LNCAP (cell line): ENCODE measurements around the gene NUDCD3.

Experiments used
- CTCF ChIP-seq: fragments of 450-650 bp; IDR thresholded peaks from 2 replicates; pipeline ENCODE4 v1.5.1; 2017; ENCODE audit warnings: mild to moderate bottlenecking

NUDCD3 gene

DNA sequence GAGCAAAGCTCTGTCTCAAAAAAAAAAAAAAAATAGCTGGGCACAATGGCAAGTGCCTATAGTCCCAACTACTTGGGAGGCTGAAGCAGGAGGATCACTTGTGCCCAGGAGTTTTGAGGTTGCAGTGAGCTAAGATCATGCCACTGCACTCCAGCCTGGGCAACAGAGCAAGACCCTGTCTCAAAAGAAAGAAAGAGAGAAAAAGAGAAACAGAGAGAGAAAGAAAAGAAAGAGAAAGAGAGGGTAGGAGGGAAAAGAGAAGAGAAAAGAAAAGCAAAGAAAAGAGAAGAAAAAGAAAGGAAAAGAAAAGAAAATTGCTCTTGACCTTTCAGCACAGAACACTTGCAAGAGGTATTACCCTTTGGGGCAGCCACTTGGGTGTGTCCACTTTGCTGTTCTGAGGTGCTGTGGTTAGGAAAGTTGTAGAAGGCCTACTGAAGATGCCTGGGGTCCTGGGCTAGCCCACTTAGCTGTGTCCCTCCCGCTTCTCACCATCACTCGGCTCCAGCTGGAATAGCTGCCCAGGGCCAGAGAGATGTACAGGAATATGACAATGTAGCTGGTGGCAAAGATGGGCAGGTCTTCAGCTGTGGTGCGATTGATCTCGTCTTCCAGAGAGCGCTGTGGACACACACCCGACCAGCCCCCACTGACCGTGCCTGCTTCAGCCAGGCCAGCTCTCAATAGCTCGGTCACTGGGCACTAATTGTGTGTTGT is 45.0 kb upstream of the NUDCD3 start:
- TF ChIP-seq CTCF: no peak

GRCh38 chr7:44534501-44534900 is 44.0 kb upstream of the NUDCD3 start:
- TF ChIP-seq CTCF: peak; percentile 63

GRCh38 chr7:44534087-44534486 is 43.6 kb upstream of the NUDCD3 start:
- TF ChIP-seq CTCF: no peak

DNA sequence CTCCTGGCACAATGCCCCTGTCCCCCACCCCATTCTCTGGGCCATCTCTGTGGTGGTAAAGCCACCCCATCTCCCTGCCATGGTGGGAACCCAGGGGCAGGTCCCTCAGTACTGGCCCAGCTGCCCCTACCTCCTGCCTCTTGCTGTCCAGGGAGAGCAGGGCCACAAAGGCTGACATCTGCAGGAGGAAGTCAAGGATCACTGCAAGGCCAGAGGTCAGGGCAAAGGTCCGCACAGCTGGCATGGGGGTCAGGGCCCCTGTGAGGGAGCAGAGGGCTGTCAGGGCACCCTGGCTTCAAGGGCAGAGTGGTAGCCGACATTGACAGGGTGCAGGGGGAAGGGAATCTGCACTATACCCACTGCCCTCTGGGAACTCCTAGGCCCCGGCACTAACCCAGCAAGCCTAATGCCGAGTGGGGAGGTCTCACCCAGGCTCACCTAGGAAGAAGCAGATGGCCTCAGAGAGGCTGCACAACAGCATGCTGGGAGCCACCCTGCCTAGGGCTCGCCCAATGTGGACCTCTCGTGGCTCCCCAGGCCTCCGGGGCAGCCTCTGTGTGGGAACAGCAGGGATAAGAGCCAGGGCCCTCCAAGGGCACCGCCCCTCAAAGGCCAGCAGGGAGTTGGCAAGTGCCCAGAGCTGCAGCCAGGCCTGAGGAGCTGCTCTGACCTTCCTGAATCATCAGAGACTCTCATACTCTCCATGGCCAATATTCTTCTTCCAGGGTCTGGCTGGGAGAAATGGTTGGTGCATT is 43.0 kb upstream of the NUDCD3 start:
- TF ChIP-seq CTCF: no peak

DNA sequence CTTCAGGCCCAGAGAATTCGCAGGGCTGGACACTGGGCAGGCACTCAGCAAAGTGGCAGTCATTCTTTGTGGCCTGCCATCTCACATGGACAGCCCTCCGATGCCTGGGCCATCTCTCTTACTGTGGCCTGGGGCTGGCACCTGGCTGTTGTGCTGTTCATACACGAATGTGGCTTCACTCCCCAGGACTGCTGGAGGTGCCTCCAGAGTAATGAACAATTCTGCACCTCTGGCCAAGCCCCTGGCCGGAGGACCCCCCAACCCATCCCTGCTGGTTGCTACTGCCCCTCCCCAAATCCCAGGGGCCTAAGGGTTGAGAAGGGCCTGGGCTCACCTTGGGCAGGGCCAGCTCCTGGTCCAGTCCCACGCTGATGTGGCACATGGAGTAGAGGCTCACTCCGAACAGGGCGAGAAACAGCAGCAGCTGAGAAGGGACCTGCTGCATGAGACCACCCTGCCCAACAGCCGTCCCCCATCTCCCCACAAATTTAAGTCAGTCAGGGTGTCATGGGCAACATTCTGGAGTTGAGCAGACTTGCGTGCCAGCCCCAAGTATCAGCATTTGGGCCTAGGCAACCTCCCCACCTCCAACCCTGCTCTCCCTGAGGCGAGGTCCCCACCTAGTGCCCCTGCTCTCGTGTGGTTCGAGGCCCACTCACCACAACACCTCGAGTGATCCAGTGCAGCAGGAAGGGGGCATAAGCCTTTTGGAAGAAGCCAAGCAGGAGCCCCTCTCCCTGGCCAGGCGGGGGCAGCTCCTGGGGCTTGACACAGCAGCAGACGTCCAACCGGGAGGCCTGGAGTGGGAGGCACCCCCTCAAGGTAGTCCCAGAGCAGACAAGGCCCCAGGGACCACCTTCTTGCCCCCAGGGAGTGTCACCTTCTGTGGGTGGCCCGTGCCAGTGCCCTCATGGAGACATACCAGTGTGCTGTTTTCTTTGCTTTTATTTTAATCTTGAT is 41.2 kb upstream of the NUDCD3 start:
- no peak for TF ChIP-seq CTCF

DNA sequence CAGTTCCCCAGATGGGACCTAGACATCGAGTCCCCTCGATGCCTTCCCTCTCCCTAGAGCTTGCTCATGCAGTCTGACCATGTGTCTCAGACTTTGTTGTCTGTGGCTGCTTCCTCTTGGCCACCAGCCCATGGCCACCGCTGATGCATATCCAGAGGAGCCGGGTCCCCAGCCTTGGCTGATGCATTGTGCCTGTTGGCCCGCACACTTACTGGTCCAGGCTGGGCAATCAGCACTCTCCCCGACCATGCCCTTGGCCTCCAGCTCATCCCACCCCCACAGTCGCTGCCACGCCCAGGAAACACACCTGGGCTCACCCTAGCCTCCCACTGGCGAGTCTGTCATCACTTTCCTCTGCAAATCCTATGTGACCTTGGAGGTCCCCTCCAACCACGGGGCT is 40.5 kb upstream of the NUDCD3 start:
- no peak for TF ChIP-seq CTCF

DNA sequence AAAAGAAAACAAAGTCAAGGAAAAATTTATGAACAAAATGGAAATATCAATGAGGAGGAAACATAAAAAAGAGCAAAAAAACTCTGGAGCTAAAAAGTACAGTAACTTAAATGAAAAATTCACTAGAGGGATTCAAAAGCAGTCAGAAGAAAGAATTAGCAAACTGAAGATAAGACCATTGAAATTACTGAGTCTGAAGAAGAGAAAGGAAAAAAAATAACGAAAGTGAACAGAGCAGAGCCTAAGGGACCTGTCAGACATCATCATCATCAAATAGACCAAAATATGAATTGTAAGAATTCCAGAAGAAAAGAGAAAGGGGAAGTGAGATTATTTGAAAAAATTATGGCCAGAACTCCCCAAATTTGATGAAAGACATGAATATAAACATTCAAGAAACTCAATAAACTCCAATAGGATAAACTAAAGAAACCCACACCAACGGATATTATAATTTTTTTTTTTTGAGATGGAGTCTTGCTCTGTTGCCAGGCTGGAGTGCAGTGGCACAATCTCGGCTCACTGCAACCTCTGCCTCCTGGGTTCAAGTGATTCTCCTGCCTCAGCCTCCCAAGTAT is 34.4 kb upstream of the NUDCD3 start:
- no peak for TF ChIP-seq CTCF
